HFF-Myc (cell line): ENCODE data around the gene MRPL37.

ENCODE experiments used
- DNase-seq: peaks from one replicate; pipeline ENCODE4 v3.0.0-alpha.2; 2011; ENCODE audit warnings: low read depth; ENCODE audit errors: extremely low read depth
- H3K4me3 ChIP-seq: replicated peaks from 2 replicates; pipeline ENCODE4 v1.5.1; 2011; ENCODE audit warnings: low read depth, mild to moderate bottlenecking, control low read depth, low read length
- CTCF ChIP-seq: IDR thresholded peaks from 2 replicates; pipeline ENCODE4 v1.5.1; 2012; ENCODE audit warnings: mild to moderate bottlenecking, low read depth, low read length, control low read depth; ENCODE audit errors: missing control alignments

Gene MRPL37

DNA sequence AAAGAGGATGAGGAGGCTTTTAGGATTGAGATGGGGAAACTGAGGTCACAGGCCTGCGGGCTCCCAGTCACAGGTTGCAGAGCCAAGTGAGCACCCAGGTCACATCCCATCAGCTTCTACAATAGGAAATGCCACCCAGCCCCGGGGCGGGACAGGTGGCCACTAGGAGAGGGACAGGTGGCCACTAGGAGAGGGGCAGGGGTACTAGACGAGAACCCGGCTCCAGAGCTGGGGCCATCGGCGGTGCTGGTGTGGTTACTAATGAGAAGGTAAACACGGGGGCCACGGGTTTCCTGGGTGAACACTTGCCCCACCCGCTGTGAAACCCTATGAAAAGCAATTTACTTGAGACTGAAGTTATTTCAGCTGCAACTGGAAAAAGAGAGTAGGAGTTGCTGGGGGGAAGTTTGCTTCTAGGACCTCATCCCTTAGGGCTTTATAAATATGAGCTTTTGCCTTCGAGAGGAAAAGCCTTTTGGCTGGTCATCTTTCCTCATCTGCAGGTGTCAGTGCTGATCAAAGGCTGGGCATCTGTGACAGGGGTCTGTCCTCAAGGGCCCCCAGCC lies 52.5 kb downstream of the MRPL37 start:
- H3K4me3 ChIP-seq, result no peak overlapping the region
- no peak for DNase-seq
- TF ChIP-seq CTCF, result no peak

- no peak overlapping the region for H3K4me3 ChIP-seq
- no peak for DNase-seq
- no peak for TF ChIP-seq CTCF
These were observed 53.5 kb downstream of the MRPL37 start for GRCh38 chr1:54253480-54253879.

DNA sequence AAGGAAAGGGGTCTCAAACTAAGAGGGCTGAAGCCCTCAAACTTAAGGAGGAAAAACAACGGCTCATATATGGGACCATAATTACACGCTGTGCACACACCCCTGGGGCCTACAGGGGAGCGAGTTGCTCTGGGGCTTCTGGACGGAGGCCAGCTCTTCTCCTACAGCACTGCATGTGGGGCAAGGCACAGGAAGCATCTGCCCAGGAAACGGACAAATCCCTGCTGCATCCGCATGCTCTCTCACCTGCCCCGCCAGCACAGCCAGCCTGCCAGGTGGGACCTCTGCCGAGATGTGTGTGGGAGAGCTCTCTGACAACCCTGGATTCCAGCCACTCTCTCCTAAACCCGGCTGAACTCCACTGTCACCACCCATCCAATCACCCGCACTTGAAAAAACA lies 54.1 kb downstream of the MRPL37 start:
- TF ChIP-seq CTCF, result no peak
- DNase-seq, result no peak
- no peak overlapping the region for H3K4me3 ChIP-seq

- no peak overlapping the region for H3K4me3 ChIP-seq
- no peak for TF ChIP-seq CTCF
- DNase-seq, result no peak
These were observed 55.2 kb downstream of the MRPL37 start for GRCh38 chr1:54255026-54255702.

GRCh38 chr1:54256522-54257345 lies 56.8 kb downstream of the MRPL37 start:
- H3K4me3 ChIP-seq, result no peak overlapping the region
- no peak for TF ChIP-seq CTCF
- DNase-seq, result no peak

- DNase-seq, result no peak
- no peak for TF ChIP-seq CTCF
- H3K4me3 ChIP-seq, result no peak overlapping the region
These were observed 57.3 kb downstream of the MRPL37 start for GRCh38 chr1:54257346-54257620.
